ENCODE results near the gene ZNF695.

GRCh38 chr1:246966502-246966901, 41.4 kb downstream of the ZNF695 start:
- TF ChIP-seq CTCF (IDR thresholded peaks at IDR 0.05) (no peak), POLR2A (IDR thresholded peaks at IDR 0.05) (no peak), POLR2AphosphoS5 (IDR thresholded peaks at IDR 0.05) (no peak)

All from stomach (tissue), 4 donors.